Cardiac fibroblast (primary cell): ENCODE measurements around the gene TPRA1.
A peak's percentile ranks its signal among the peaks of the same experiment; 100 is the strongest.
"Not testable (repeated sequence)": the region's sequence is repeated elsewhere in the genome, so short reads cannot be mapped to it uniquely, and the experiment has no call there.

Experiments
- DNase-seq, 2 donors: peaks; one replicate each; pipeline versions ENCODE4 v3.0.0 to v3.0.0-alpha.2; 2010; ENCODE audit warnings: low read depth in 2 of 2
- H3K4me3 ChIP-seq, 2 donors: replicated peaks in 1 of 2; 1 replicate in 1 of 2; 2 replicates in 1 of 2; pipeline ENCODE4 v1.5.1; 2011; ENCODE audit warnings: low read depth in 2 of 2, low read length in 2 of 2, mild to moderate bottlenecking in 2 of 2, moderate library complexity in 1 of 2
- CTCF ChIP-seq: IDR thresholded peaks from one replicate; pipeline ENCODE4 v1.5.1; 2011; ENCODE audit warnings: low read depth, mild to moderate bottlenecking, low read length, inconsistent platforms

TPRA1 gene

GRCh38 chr3:127534161-127534451, 56.4 kb downstream of the TPRA1 start:
- DNase-seq: no peak
- no peak for TF ChIP-seq CTCF
- no peak overlapping the region for H3K4me3 ChIP-seq

GRCh38 chr3:127532561-127533203, 57.9 kb downstream of the TPRA1 start:
- TF ChIP-seq CTCF: no peak
- H3K4me3 ChIP-seq: no peak overlapping the region
- no peak for DNase-seq

- DNase-seq: no peak
- no peak overlapping the region for H3K4me3 ChIP-seq
- TF ChIP-seq CTCF: no peak
These were observed 58.7 kb downstream of the TPRA1 start for GRCh38 chr3:127531821-127532220.

- DNase-seq, H3K4me3 ChIP-seq: not testable (repeated sequence)
These were observed 59.7 kb downstream of the TPRA1 start for GRCh38 chr3:127530863-127531262.

- TF ChIP-seq CTCF: no peak
- DNase-seq: no peak
- H3K4me3 ChIP-seq: no peak overlapping the region
These were observed 61.0 kb downstream of the TPRA1 start for GRCh38 chr3:127529346-127530188.

- DNase-seq: peak; percentile 29 to 78
- TF ChIP-seq CTCF: no peak
- H3K4me3 ChIP-seq: no peak overlapping the region
These were observed 65.2 kb downstream of the TPRA1 start for GRCh38 chr3:127525373-127525772.

GRCh38 chr3:127524296-127524896, 66.1 kb downstream of the TPRA1 start:
- no peak for TF ChIP-seq CTCF
- H3K4me3 ChIP-seq: no peak overlapping the region
- no peak for DNase-seq
